Activated CD4-positive, CD25-positive, alpha-beta regulatory T cell treated with anti-CD3 and anti-CD28 coated beads, Interleukin-2, amount 50 U/mL, for 16 hours (primary cell): Measurements from ENCODE around the gene PPP1R12B.
"Not testable (repeated sequence)": the region's sequence is repeated elsewhere in the genome, so short reads cannot be mapped to it uniquely, and the experiment has no call there.

Experiments used
- DNase-seq: peaks from one replicate; pipeline ENCODE4 v3.0.0-alpha.2; 2020; ENCODE audit warnings: low read depth, low spot score

Gene PPP1R12B

DNA sequence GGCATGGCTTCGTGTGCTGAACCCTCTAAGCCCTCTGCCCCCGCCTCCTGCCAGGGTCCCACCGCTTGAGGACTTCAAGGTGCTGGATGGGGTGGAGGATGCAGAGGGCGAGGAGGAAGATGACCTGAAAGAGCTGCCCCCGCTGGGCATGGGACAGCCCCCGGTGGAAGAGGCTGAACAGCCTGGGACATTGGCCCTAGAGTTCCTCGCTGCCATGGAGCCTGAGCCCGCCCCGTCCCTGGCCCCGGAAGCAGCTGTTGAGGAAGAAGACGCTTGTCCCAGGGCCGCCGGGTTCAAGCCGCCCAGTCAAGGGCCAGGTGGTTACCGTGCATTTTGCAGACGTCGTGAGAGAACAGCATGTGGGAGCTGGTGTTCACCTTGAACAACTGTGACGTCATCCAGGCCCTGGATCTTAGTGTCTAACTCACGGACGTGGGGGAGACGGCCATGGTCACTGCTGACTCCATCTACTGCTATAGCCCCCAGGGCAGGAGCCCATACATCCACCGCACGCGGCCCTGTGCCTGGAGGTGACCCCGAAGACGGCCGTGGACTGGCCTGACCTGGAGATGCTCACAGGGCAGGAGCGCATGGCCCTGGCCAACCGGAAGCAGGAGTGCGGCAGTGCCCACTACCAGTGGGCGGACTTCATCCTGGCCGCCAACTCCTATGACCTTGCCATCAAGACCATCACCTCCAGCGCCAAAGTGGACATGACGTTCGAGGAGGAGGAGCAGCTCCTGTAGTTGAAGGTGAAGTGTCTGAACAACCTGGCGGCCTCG is 90.1 kb downstream of the PPP1R12B start:
- no peak for DNase-seq

GRCh38 chr1:202439308-202439707 is 90.8 kb downstream of the PPP1R12B start:
- no peak for DNase-seq

- DNase-seq = not testable (repeated sequence)
Observed at GRCh38 chr1:202448140-202448539, 99.6 kb downstream of the PPP1R12B start.

- DNase-seq = not testable (repeated sequence)
Observed at GRCh38 chr1:202451641-202452040, 103.1 kb downstream of the PPP1R12B start.

GRCh38 chr1:202452508-202452907 is 104.0 kb downstream of the PPP1R12B start:
- no peak for DNase-seq

- DNase-seq = not testable (repeated sequence)
Observed at GRCh38 chr1:202456372-202457169, 108.1 kb downstream of the PPP1R12B start.

DNA sequence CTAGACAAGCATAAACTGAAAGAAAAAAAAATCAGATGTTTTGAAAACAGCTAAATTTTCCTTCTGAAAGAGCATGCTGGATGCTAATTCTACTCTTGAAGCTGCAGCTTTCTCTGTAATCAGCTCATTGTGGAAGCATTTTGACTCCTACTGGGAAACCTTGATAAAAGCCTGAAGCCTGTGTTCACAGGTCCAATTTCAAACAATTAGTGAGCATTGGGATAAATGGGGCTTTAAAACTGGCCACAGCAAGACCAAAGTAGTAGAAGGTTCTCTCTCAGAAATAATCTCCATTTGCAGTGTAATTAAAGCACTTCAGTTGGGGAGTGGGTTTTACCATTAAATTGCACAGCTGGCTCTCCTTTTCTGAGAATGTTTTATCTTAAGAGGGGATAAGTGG is 110.2 kb downstream of the PPP1R12B start:
- not testable (repeated sequence) for DNase-seq

- DNase-seq = not testable (repeated sequence)
Observed at GRCh38 chr1:202459470-202460142, 111.1 kb downstream of the PPP1R12B start.

DNA sequence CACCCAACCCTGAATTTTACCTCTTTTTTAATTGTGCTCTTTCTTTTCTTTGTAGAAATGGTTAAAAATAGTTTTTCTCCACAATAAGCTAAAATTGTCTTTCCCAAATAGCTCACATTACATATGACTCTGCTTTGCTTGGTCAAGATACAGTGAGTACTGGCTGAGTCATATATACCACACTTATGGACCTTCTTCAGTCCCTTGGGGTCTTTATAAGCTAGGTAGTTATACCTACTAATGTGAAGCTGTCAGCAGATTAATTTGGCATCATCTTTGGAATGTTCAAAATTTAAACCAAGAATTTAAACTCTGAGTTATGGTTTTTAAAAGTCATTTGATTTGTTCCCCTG is 111.6 kb downstream of the PPP1R12B start:
- not testable (repeated sequence) for DNase-seq

GRCh38 chr1:202462342-202463076 is 114.0 kb downstream of the PPP1R12B start:
- no peak for DNase-seq

- not testable (repeated sequence) for DNase-seq
Observed at GRCh38 chr1:202464153-202464742, 115.7 kb downstream of the PPP1R12B start.

DNA sequence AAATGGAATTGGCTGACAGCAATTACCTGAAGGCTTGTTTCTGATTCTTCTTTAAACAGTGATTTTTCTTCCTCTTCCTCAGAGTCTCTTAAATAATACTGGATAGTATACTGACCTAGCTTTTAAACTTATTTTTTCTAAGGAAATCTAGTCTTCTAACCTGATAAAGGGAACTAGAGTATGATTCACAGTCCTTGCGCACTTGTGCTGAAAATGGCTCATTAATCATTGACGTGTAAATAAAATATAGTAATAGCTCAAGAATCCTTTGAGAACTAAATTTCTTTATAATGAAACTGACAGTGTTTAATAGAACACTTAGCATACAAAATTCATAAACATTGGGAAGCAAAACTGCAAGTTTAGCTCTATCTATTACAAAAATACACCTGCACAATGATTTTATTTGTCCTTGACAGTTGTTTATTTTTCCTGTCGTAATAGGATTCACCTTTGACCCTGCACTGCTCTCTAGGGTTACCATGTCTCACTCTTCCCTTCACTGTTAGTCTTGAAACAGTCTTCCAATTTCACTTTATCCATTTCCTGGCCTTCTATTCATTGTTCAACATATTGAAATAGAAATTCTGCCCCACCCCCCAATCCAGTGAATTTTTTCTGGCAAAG is 117.3 kb downstream of the PPP1R12B start:
- DNase-seq = not testable (repeated sequence)

DNA sequence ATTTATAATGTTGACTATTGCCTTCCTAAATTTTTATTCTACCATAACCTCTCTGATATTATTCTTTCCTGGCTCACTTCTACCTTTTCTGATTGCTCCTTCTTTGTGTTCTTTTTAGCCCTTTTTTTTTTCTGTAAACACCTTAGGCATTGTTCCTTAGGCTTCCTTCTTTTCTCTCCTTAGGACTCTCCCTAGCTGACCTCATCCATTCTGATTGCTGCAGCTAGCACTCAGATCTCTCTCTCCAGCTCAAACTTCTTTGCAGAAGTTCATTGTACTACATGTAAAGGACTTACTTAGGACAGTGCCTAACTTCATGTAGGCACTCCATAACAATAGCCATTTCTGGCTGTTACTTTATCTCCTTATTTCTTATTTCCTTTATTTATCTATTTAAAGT is 117.8 kb downstream of the PPP1R12B start:
- not testable (repeated sequence) for DNase-seq

- DNase-seq = not testable (repeated sequence)
Observed at GRCh38 chr1:202467381-202467780, 118.9 kb downstream of the PPP1R12B start.

DNA sequence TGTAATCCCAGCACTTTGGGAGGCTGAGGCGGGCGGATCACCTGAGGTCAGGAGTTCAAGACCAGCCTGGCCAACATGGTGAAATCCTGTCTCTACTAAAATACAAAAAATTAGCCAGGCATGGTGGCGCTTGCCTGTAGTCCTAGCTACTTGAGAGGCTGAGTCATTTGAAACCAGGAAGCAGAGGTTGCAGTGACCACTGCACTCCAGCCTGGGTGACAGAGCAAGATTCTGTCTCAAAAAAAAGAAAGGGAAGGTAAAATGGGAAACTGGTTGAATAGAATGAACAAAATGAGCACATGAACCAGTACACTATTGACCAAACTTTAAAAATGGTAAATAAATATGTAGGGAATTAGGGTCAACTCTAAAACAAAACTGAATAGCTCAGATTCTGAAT is 120.2 kb downstream of the PPP1R12B start:
- DNase-seq = not testable (repeated sequence)

DNA sequence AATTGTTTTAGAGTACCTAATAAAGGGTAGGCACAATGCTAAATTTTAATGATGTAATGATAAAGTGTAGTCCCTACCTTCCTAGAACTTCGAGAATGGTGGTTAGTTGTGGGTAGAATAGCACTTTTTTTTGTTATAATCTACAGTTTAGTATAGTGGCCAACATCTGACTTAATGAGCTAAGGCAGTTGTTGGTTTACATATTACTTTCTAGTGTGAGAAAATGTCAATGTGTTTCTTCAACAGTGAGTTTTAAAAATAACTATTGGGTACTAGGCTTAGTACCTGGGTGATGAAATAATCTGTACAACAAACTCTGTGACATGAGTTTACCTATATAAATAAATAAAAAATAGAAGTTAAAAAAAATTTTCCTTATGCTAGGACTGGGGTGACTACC is 120.6 kb downstream of the PPP1R12B start:
- DNase-seq = not testable (repeated sequence)

DNA sequence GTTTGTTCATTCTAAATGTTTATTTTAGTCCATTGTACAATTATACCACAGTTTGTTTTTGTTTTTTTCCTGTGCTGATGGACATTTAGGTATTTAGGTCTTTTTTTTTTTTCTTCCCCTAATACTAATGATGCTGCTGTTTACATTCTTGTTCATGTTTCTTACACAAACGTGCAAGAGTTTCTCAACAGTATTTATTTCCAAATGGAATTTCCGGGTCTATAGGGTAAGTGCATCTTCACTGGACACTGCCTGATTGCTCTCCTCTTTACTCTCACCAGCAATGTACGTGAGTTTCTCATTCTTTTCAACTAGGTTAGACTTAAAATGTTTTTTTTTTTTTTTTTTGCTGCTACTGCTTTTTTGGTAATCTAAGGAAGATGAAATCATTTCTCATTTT is 122.7 kb downstream of the PPP1R12B start:
- no peak for DNase-seq

DNA sequence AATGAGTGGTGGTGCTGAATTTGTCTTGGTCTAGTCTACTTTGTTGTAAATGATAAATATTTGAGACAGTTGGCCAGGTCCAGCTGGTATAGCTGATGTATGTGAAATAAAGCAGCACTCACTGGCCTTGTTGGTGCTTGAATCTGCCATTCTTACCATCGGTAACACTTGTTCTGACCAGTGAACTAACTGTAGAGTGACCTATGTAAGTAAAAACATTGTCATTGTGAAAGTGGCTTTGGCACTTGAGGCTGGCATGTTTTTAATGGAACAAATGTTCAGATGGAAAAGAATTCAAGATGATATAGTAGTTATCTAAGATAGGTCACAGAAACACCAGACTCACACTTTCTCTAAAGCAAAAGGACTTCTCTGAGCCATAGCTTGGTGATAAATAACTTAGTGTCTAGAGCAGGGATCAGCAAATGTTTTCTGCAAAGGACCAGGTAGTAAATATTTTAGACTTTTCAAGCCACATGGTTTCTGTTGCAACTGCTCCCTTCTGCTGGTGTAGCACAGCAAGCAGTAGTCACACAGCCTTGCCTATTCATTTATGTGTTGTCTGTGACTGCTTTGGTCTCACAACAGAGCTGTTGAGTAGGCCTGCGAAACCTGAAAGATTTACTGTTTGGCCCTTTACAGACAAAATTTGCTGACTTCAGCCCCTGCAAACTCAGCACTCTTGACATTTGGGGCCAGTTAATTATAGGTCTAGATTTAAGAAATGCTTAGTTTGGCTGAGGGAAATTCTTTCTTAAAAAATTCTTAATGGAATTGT is 124.0 kb downstream of the PPP1R12B start:
- not testable (repeated sequence) for DNase-seq

- DNase-seq = not testable (repeated sequence)
Observed at GRCh38 chr1:202473266-202474045, 125.0 kb downstream of the PPP1R12B start.
